HG03565 (cell line): Measurements from ENCODE around the gene RBPJ.

ENCODE experiments used
- ATAC-seq: cut with Tn5 transposase; IDR thresholded peaks from one replicate; pipeline ENCODE4 v1.9.1; 2021; ENCODE audit warnings: mild to moderate bottlenecking, moderate library complexity; ENCODE audit not compliant: unreplicated experiment

Gene RBPJ

GRCh38 chr4:26320538-26321372 is at the start of gene RBPJ:
Gene RBPJ, plus strand, starts transcription at chr4:26321014. Its CDS starts 15 bp downstream, at chr4:26321029.
- no peak for ATAC-seq

- no peak for ATAC-seq
Observed at GRCh38 chr4:26271703-26272102, 49.1 kb upstream of the RBPJ start.

GRCh38 chr4:26272654-26273615 is 47.9 kb upstream of the RBPJ start:
- no peak for ATAC-seq

- no peak for ATAC-seq
Observed at GRCh38 chr4:26273616-26273980, 47.2 kb upstream of the RBPJ start.

- no peak for ATAC-seq
Observed at GRCh38 chr4:26275281-26275680, 45.5 kb upstream of the RBPJ start.

- ATAC-seq, result no peak
Observed at GRCh38 chr4:26279446-26279845, 41.4 kb upstream of the RBPJ start.

GRCh38 chr4:26281881-26282280 is 38.9 kb upstream of the RBPJ start:
- no peak for ATAC-seq

- ATAC-seq, result no peak
Observed at GRCh38 chr4:26284536-26284935, 36.3 kb upstream of the RBPJ start.

GRCh38 chr4:26285272-26285671 is 35.5 kb upstream of the RBPJ start:
- ATAC-seq, result no peak

GRCh38 chr4:26287756-26288155 is 33.1 kb upstream of the RBPJ start:
- ATAC-seq, result peak; percentile 11

- ATAC-seq, result peak; percentile 71
Observed at GRCh38 chr4:26288355-26288909, 32.4 kb upstream of the RBPJ start.

GRCh38 chr4:26289401-26289800 is 31.4 kb upstream of the RBPJ start:
- ATAC-seq, result no peak

GRCh38 chr4:26290321-26290720 is 30.5 kb upstream of the RBPJ start:
- no peak for ATAC-seq

- ATAC-seq, result no peak
Observed at GRCh38 chr4:26294904-26295303, 25.9 kb upstream of the RBPJ start.

GRCh38 chr4:26296021-26296420 is 24.8 kb upstream of the RBPJ start:
- no peak for ATAC-seq

- no peak for ATAC-seq
Observed at GRCh38 chr4:26296514-26296913, 24.3 kb upstream of the RBPJ start.

GRCh38 chr4:26297219-26297618 is 23.6 kb upstream of the RBPJ start:
- no peak for ATAC-seq

- no peak for ATAC-seq
Observed at GRCh38 chr4:26298198-26298947, 22.4 kb upstream of the RBPJ start.

- ATAC-seq, result no peak
Observed at GRCh38 chr4:26299254-26299882, 21.4 kb upstream of the RBPJ start.
